ENCODE results near the gene PCNX2. TPM values are rescaled to one million over a fixed set of nuclear protein-coding genes. Genes with fewer than 3 reads are reported as not detected.

The PCNX2 gene
- total RNA-seq, 1 experiment from 2014 or later = 63.4 TPM

GRCh38 chr1:232990176-232991128, 305.1 kb downstream of the PCNX2 start:
- CTCF ChIA-PET = no interaction called here

GRCh38 chr1:232988572-232989040, 306.9 kb downstream of the PCNX2 start:
- Mint-ChIP-seq H3K4me1 (ENCODE audit: low read depth, unreplicated experiment) (no peaks in the 10 kb centered on the region), H3K9me3 (ENCODE audit: low read depth, unreplicated experiment) (peaks cover 4% of the 10 kb centered on the region), H3K4me3 (ENCODE audit: low read depth, unreplicated experiment) (no peak overlapping the region), H3K27ac (ENCODE audit: unreplicated experiment) (no peak overlapping the region), H3K36me3 (ENCODE audit: insufficient read depth, unreplicated experiment) (peaks cover 29% of the 10 kb centered on the region), H3K27me3 (ENCODE audit: unreplicated experiment) (no peaks in the 10 kb centered on the region)
- intact Hi-C loops (cut with micrococcal nuclease; ENCODE audit: unreplicated experiment) = no loop called here
- DNase-seq = no peak
- BruUV-seq (replicated peaks) = no TSS peak
- CTCF ChIA-PET = interaction anchor here (0.7 kb wide), 1 partner anchor 332 kb away, joined by 4 read pairs; no protein-coding TSS in a partner anchor
- TF ChIP-seq CTCF (IDR thresholded peaks at IDR 0.05; ENCODE audit: unreplicated experiment) = no peak

More at GRCh38 chr1:232990176-232991128, 305.1 kb downstream of the PCNX2 start:
- Mint-ChIP-seq H3K9me3 (ENCODE audit: low read depth, unreplicated experiment) (peaks cover 11% of the 10 kb centered on the region), H3K27me3 (ENCODE audit: unreplicated experiment) (no peaks in the 10 kb centered on the region), H3K27ac (ENCODE audit: unreplicated experiment) (no peak overlapping the region), H3K4me1 (ENCODE audit: low read depth, unreplicated experiment) (no peaks in the 10 kb centered on the region), H3K36me3 (ENCODE audit: insufficient read depth, unreplicated experiment) (peaks cover 22% of the 10 kb centered on the region), H3K4me3 (ENCODE audit: low read depth, unreplicated experiment) (no peak overlapping the region)
- no peak for TF ChIP-seq CTCF (IDR thresholded peaks at IDR 0.05; ENCODE audit: unreplicated experiment)
- DNase-seq = no peak
- no TSS peak for BruUV-seq (replicated peaks)
- intact Hi-C loops (cut with micrococcal nuclease; ENCODE audit: unreplicated experiment) = no loop called here

GRCh38 chr1:232987774-232988140, 307.8 kb downstream of the PCNX2 start:
- intact Hi-C loops (cut with micrococcal nuclease; ENCODE audit: unreplicated experiment) = no loop called here
- H3K27me3 Mint-ChIP-seq (ENCODE audit: unreplicated experiment) = no peaks in the 10 kb centered on the region
- H3K9me3 Mint-ChIP-seq (ENCODE audit: low read depth, unreplicated experiment) = no peaks in the 10 kb centered on the region

More at GRCh38 chr1:232987774-232988140, 307.8 kb downstream of the PCNX2 start:
- CTCF ChIA-PET = no interaction called here
- BruUV-seq (replicated peaks) = no TSS peak
- Mint-ChIP-seq H3K36me3 (ENCODE audit: insufficient read depth, unreplicated experiment) (peaks cover 25% of the 10 kb centered on the region), H3K4me1 (ENCODE audit: low read depth, unreplicated experiment) (no peaks in the 10 kb centered on the region), H3K4me3 (ENCODE audit: low read depth, unreplicated experiment) (no peak overlapping the region), H3K27ac (ENCODE audit: unreplicated experiment) (no peak overlapping the region)
- no peak for DNase-seq
- TF ChIP-seq CTCF (IDR thresholded peaks at IDR 0.05; ENCODE audit: unreplicated experiment) = no peak

Measured in Calu3 (cell line).